ENCODE results near the gene MAFF.
A peak's percentile ranks its signal among the peaks of the same experiment; 100 is the strongest.

MAFF gene

GRCh38 chr22:38258895-38259294 lies 57.1 kb downstream of the MAFF start:
- H4K91ac ChIP-seq (ENCODE audit: low read depth, low read length, poor library complexity): no peak overlapping the region
- no peak overlapping the region for H3K4ac ChIP-seq (ENCODE audit: low read length)
- H2BK15ac ChIP-seq (ENCODE audit: low read length): no peak overlapping the region
- H3K27me3 ChIP-seq (ENCODE audit: control insufficient read depth in 3 of 3, insufficient read depth in 3 of 3, low read depth in 1 of 3, low read length in 3 of 3): no peaks in the 10 kb centered on the region
- H2AFZ ChIP-seq (ENCODE audit: low read length): no peak overlapping the region
- no peak for DNase-seq (ENCODE audit: low spot score)
- H3K9ac ChIP-seq (ENCODE audit: low read depth, low read length, poor library complexity): no peak overlapping the region
- H3K4me2 ChIP-seq (ENCODE audit: insufficient read depth, low read length, poor library complexity, severe bottlenecking): no peak overlapping the region
- H3K23ac ChIP-seq (ENCODE audit: low read depth, low read length, poor library complexity): no peak overlapping the region
- H3K9me3 ChIP-seq (replicated peaks in 1 of 2; ENCODE audit: control insufficient read depth in 2 of 2, insufficient read depth in 1 of 2, low read depth in 1 of 2, low read length in 2 of 2): no peaks in the 10 kb centered on the region
- H3K14ac ChIP-seq (ENCODE audit: low read length): no peak overlapping the region
- H2BK12ac ChIP-seq (ENCODE audit: low read length): no peak overlapping the region
- H4K8ac ChIP-seq (ENCODE audit: low read depth, low read length): no peak overlapping the region
- no peak overlapping the region for H2BK120ac ChIP-seq (ENCODE audit: low read depth, low read length)
- H2BK5ac ChIP-seq (ENCODE audit: low read length): no peak overlapping the region
- H3K4me3 ChIP-seq (ENCODE audit: low read length in 2 of 2): no peak overlapping the region
- H3K36me3 ChIP-seq (replicated peaks in 1 of 2; ENCODE audit: control insufficient read depth in 2 of 2, insufficient read depth in 2 of 2, low read length in 2 of 2): peaks cover 2 to 3% of the 10 kb centered on the region in 2 donors
- H3K79me1 ChIP-seq (ENCODE audit: low read depth, low read length): peaks cover 3% of the 10 kb centered on the region
- peaks cover 25 to 28% of the 10 kb centered on the region in 2 donors for H3K4me1 ChIP-seq (ENCODE audit: control insufficient read depth in 2 of 2, insufficient read depth in 1 of 2, low read depth in 1 of 2, low read length in 2 of 2)
- H3K27ac ChIP-seq (replicated peaks; ENCODE audit: low read length): no peak overlapping the region
- peak overlapping the region; percentile 81 for H2AK5ac ChIP-seq (ENCODE audit: low read depth, low read length)
- no peak overlapping the region for H3K18ac ChIP-seq (ENCODE audit: low read length)
- no CpG with 5 or more reads among the region's 8 CpGs for WGBS, 2 donors (ENCODE audit: extremely low coverage in 2 of 2, insufficient read length in 2 of 2, insufficient replicate concordance in 1 of 2)

GRCh38 chr22:38259370-38259769 lies 57.6 kb downstream of the MAFF start:
- no peak overlapping the region for H3K4me3 ChIP-seq (ENCODE audit: low read length in 2 of 2)
- DNase-seq (ENCODE audit: low spot score): no peak
- no peak overlapping the region for H3K4me2 ChIP-seq (ENCODE audit: insufficient read depth, low read length, poor library complexity, severe bottlenecking)
- peaks cover 7% of the 10 kb centered on the region for H3K79me1 ChIP-seq (ENCODE audit: low read depth, low read length)
- H4K91ac ChIP-seq (ENCODE audit: low read depth, low read length, poor library complexity): no peak overlapping the region
- no peak overlapping the region for H2AFZ ChIP-seq (ENCODE audit: low read length)
- H3K14ac ChIP-seq (ENCODE audit: low read length): no peak overlapping the region
- no peak overlapping the region for H3K9ac ChIP-seq (ENCODE audit: low read depth, low read length, poor library complexity)
- no peak overlapping the region for H2BK15ac ChIP-seq (ENCODE audit: low read length)
- no peak overlapping the region for H4K8ac ChIP-seq (ENCODE audit: low read depth, low read length)
- H3K4me1 ChIP-seq (ENCODE audit: control insufficient read depth in 2 of 2, insufficient read depth in 1 of 2, low read depth in 1 of 2, low read length in 2 of 2): peaks cover 25 to 28% of the 10 kb centered on the region in 2 donors
- no peak overlapping the region for H3K4ac ChIP-seq (ENCODE audit: low read length)
- H3K27me3 ChIP-seq (ENCODE audit: control insufficient read depth in 3 of 3, insufficient read depth in 3 of 3, low read depth in 1 of 3, low read length in 3 of 3): no peaks in the 10 kb centered on the region
- peak overlapping the region; percentile 13 for H3K18ac ChIP-seq (ENCODE audit: low read length)
- H3K23ac ChIP-seq (ENCODE audit: low read depth, low read length, poor library complexity): no peak overlapping the region
- H3K27ac ChIP-seq (replicated peaks; ENCODE audit: low read length): no peak overlapping the region
- H3K36me3 ChIP-seq (replicated peaks in 1 of 2; ENCODE audit: control insufficient read depth in 2 of 2, insufficient read depth in 2 of 2, low read length in 2 of 2): peaks cover 3% of the 10 kb centered on the region in 2 donors
- no peak overlapping the region for H2BK12ac ChIP-seq (ENCODE audit: low read length)
- H2AK5ac ChIP-seq (ENCODE audit: low read depth, low read length): peak overlapping the region; percentile 81
- no peak overlapping the region for H2BK120ac ChIP-seq (ENCODE audit: low read depth, low read length)
- H2BK5ac ChIP-seq (ENCODE audit: low read length): no peak overlapping the region
- H3K9me3 ChIP-seq (replicated peaks in 1 of 2; ENCODE audit: control insufficient read depth in 2 of 2, insufficient read depth in 1 of 2, low read depth in 1 of 2, low read length in 2 of 2): no peaks in the 10 kb centered on the region
- WGBS, 2 donors (ENCODE audit: extremely low coverage in 2 of 2, insufficient read length in 2 of 2, insufficient replicate concordance in 1 of 2): 100% methylated on average over 1 of the region's 8 CpGs; no CpG with 5 or more reads in 1 of the 2 donors

- Histone ChIP-seq H3K9me3 (replicated peaks in 1 of 2; ENCODE audit: control insufficient read depth in 2 of 2, insufficient read depth in 1 of 2, low read depth in 1 of 2, low read length in 2 of 2) (no peaks in the 10 kb centered on the region), H3K4me2 (ENCODE audit: insufficient read depth, low read length, poor library complexity, severe bottlenecking) (no peak overlapping the region)
Measured at GRCh38 chr22:38260761-38261681, 59.2 kb downstream of the MAFF start.

GRCh38 chr22:38262051-38262795 lies 60.4 kb downstream of the MAFF start:
- peak overlapping the region; percentile 85 for H3K27ac ChIP-seq (replicated peaks; ENCODE audit: low read length)
- H2BK5ac ChIP-seq (ENCODE audit: low read length): no peak overlapping the region
- H3K36me3 ChIP-seq (replicated peaks in 1 of 2; ENCODE audit: control insufficient read depth in 2 of 2, insufficient read depth in 2 of 2, low read length in 2 of 2): peaks cover 4 to 7% of the 10 kb centered on the region in 2 donors
- no peak overlapping the region for H2BK15ac ChIP-seq (ENCODE audit: low read length)
- DNase-seq (ENCODE audit: low spot score): no peak
- H3K4me3 ChIP-seq (ENCODE audit: low read length in 2 of 2): no peak overlapping the region
- H3K23ac ChIP-seq (ENCODE audit: low read depth, low read length, poor library complexity): no peak overlapping the region
- no peak overlapping the region for H3K14ac ChIP-seq (ENCODE audit: low read length)
- no peak overlapping the region for H2BK120ac ChIP-seq (ENCODE audit: low read depth, low read length)
- H3K79me1 ChIP-seq (ENCODE audit: low read depth, low read length): peaks cover 12% of the 10 kb centered on the region
- H2AK5ac ChIP-seq (ENCODE audit: low read depth, low read length): no peak overlapping the region
- peak overlapping the region; percentile 89 for H3K18ac ChIP-seq (ENCODE audit: low read length)
- peak overlapping the region; percentile 45 for H4K8ac ChIP-seq (ENCODE audit: low read depth, low read length)
- H2BK12ac ChIP-seq (ENCODE audit: low read length): no peak overlapping the region
- H2AFZ ChIP-seq (ENCODE audit: low read length): no peak overlapping the region
- H3K4me1 ChIP-seq (ENCODE audit: control insufficient read depth in 2 of 2, insufficient read depth in 1 of 2, low read depth in 1 of 2, low read length in 2 of 2): peaks cover 25 to 28% of the 10 kb centered on the region in 2 donors
- no peak overlapping the region for H4K91ac ChIP-seq (ENCODE audit: low read depth, low read length, poor library complexity)
- no peak overlapping the region for H3K9ac ChIP-seq (ENCODE audit: low read depth, low read length, poor library complexity)
- WGBS, 2 donors (ENCODE audit: extremely low coverage in 2 of 2, insufficient read length in 2 of 2, insufficient replicate concordance in 1 of 2): no CpG with 5 or more reads among the region's 20 CpGs
- H3K9me3 ChIP-seq (replicated peaks in 1 of 2; ENCODE audit: control insufficient read depth in 2 of 2, insufficient read depth in 1 of 2, low read depth in 1 of 2, low read length in 2 of 2): no peaks in the 10 kb centered on the region
- H3K4ac ChIP-seq (ENCODE audit: low read length): no peak overlapping the region
- no peak overlapping the region for H3K4me2 ChIP-seq (ENCODE audit: insufficient read depth, low read length, poor library complexity, severe bottlenecking)
- no peaks in the 10 kb centered on the region for H3K27me3 ChIP-seq (ENCODE audit: control insufficient read depth in 3 of 3, insufficient read depth in 3 of 3, low read depth in 1 of 3, low read length in 3 of 3)

More at GRCh38 chr22:38260761-38261681, 59.2 kb downstream of the MAFF start:
- Histone ChIP-seq H3K4me3 (ENCODE audit: low read length in 2 of 2) (no peak overlapping the region), H3K36me3 (replicated peaks in 1 of 2; ENCODE audit: control insufficient read depth in 2 of 2, insufficient read depth in 2 of 2, low read length in 2 of 2) (peaks cover 4 to 7% of the 10 kb centered on the region in 2 donors), H2AK5ac (ENCODE audit: low read depth, low read length) (no peak overlapping the region), H3K23ac (ENCODE audit: low read depth, low read length, poor library complexity) (no peak overlapping the region), H2AFZ (ENCODE audit: low read length) (peak overlapping the region; percentile 11), H3K27me3 (ENCODE audit: control insufficient read depth in 3 of 3, insufficient read depth in 3 of 3, low read depth in 1 of 3, low read length in 3 of 3) (no peaks in the 10 kb centered on the region), H3K14ac (ENCODE audit: low read length) (no peak overlapping the region), H2BK12ac (ENCODE audit: low read length) (no peak overlapping the region), H2BK15ac (ENCODE audit: low read length) (no peak overlapping the region), H2BK5ac (ENCODE audit: low read length) (no peak overlapping the region), H3K18ac (ENCODE audit: low read length) (peak overlapping the region; percentile 3), H3K79me1 (ENCODE audit: low read depth, low read length) (peaks cover 12% of the 10 kb centered on the region), H2BK120ac (ENCODE audit: low read depth, low read length) (no peak overlapping the region), H3K9ac (ENCODE audit: low read depth, low read length, poor library complexity) (no peak overlapping the region), H3K27ac (replicated peaks; ENCODE audit: low read length) (peak overlapping the region; percentile 85), H3K4me1 (ENCODE audit: control insufficient read depth in 2 of 2, insufficient read depth in 1 of 2, low read depth in 1 of 2, low read length in 2 of 2) (peaks cover 25 to 28% of the 10 kb centered on the region in 2 donors), H4K91ac (ENCODE audit: low read depth, low read length, poor library complexity) (no peak overlapping the region), H3K4ac (ENCODE audit: low read length) (no peak overlapping the region), H4K8ac (ENCODE audit: low read depth, low read length) (no peak overlapping the region)
- peak; percentile 49 for DNase-seq (ENCODE audit: low spot score)
- no CpG with 5 or more reads among the region's 15 CpGs for WGBS, 2 donors (ENCODE audit: extremely low coverage in 2 of 2, insufficient read length in 2 of 2, insufficient replicate concordance in 1 of 2)
